Mesenchymal stem cell (in vitro differentiated cells and primary cell): ENCODE measurements around the gene DNAH10.
A peak's percentile ranks its signal among the peaks of the same experiment; 100 is the strongest.

Experiments used
- DNase-seq: peaks from one replicate; pipeline ENCODE4 v3.0.0-alpha.2; 2013
- H2AFZ ChIP-seq: one replicate; pipeline ENCODE4 v1.6.1; 2013; ENCODE audit warnings: low read depth, mild to moderate bottlenecking, control low read depth, inconsistent platforms, low read length, moderate library complexity
- H2AK5ac ChIP-seq: 2 replicates; pipeline ENCODE4 v1.6.1; 2013; ENCODE audit warnings: low read length, moderate library complexity, mild to moderate bottlenecking, inconsistent platforms; ENCODE audit not compliant: severe bottlenecking
- H2BK120ac ChIP-seq: one replicate; pipeline ENCODE4 v1.6.1; 2013; ENCODE audit warnings: low read depth, mild to moderate bottlenecking, inconsistent platforms, low read length, moderate library complexity
- H2BK12ac ChIP-seq, 2 experiments: one replicate each; pipeline ENCODE4 v1.6.1; 2013; ENCODE audit warnings: inconsistent platforms in 2 of 2, low read length in 2 of 2, mild to moderate bottlenecking in 2 of 2, moderate library complexity in 2 of 2, control low read depth in 1 of 2
- H2BK15ac ChIP-seq: one replicate; pipeline ENCODE4 v1.6.1; 2013; ENCODE audit warnings: mild to moderate bottlenecking, low read depth, inconsistent platforms; ENCODE audit not compliant: poor library complexity, severe bottlenecking
- H2BK5ac ChIP-seq: 2 replicates; pipeline ENCODE4 v1.6.1; 2013; ENCODE audit warnings: low read depth, mild to moderate bottlenecking, low read length, control low read depth, inconsistent platforms; ENCODE audit not compliant: poor library complexity, severe bottlenecking
- H3K14ac ChIP-seq, 2 experiments: one replicate each; pipeline ENCODE4 v1.6.1; 2013; ENCODE audit warnings: inconsistent platforms in 2 of 2, low read length in 2 of 2, control low read depth in 1 of 2, mild to moderate bottlenecking in 1 of 2, moderate library complexity in 1 of 2
- H3K18ac ChIP-seq, 2 experiments: one replicate each; pipeline ENCODE4 v1.6.1; 2013; ENCODE audit warnings: inconsistent platforms in 2 of 2, low read length in 2 of 2, control low read depth in 1 of 2, low read depth in 1 of 2, mild to moderate bottlenecking in 1 of 2
- H3K23ac ChIP-seq, 2 experiments: one replicate each; pipeline ENCODE4 v1.6.1; 2013; ENCODE audit warnings: inconsistent platforms in 2 of 2, low read length in 2 of 2, mild to moderate bottlenecking in 2 of 2, moderate library complexity in 2 of 2, control low read depth in 1 of 2
- H3K27ac ChIP-seq: 2 replicates; pipeline ENCODE4 v1.5.1; 2013; ENCODE audit warnings: mild to moderate bottlenecking, moderate library complexity, low read length, control low read depth, inconsistent platforms; ENCODE audit not compliant: poor library complexity, severe bottlenecking
- H3K27me3 ChIP-seq, 2 experiments: 2 replicates each; pipeline versions ENCODE4 v1.6.1 to v1.7.0; 2013; ENCODE audit warnings: low read length in 2 of 2, mild to moderate bottlenecking in 2 of 2, moderate library complexity in 2 of 2, control low read depth in 1 of 2, inconsistent platforms in 1 of 2; ENCODE audit not compliant: control insufficient read depth in 1 of 2, insufficient read depth in 1 of 2
- H3K36me3 ChIP-seq, 2 experiments: 2 replicates each; pipeline versions ENCODE4 v1.6.1 to v1.7.0; 2013; ENCODE audit warnings: low read length in 2 of 2, control low read depth in 1 of 2, inconsistent platforms in 1 of 2, low read depth in 1 of 2, mild to moderate bottlenecking in 1 of 2; ENCODE audit not compliant: insufficient read depth in 2 of 2, control insufficient read depth in 1 of 2
- H3K4ac ChIP-seq, 2 experiments: one replicate each; pipeline ENCODE4 v1.6.1; 2013; ENCODE audit warnings: inconsistent platforms in 2 of 2, low read length in 2 of 2, mild to moderate bottlenecking in 2 of 2, moderate library complexity in 2 of 2, control low read depth in 1 of 2, low read depth in 1 of 2
- H3K4me1 ChIP-seq: 2 replicates; pipeline ENCODE4 v1.6.1; 2013; ENCODE audit warnings: low read depth, low read length, control low read depth; ENCODE audit not compliant: control insufficient read depth, insufficient read depth
- H3K4me2 ChIP-seq: 2 replicates; pipeline ENCODE4 v1.6.1; 2013; ENCODE audit warnings: low read length, mild to moderate bottlenecking, inconsistent platforms; ENCODE audit not compliant: poor library complexity, severe bottlenecking
- H3K4me3 ChIP-seq, 2 experiments: 2 replicates each; pipeline versions ENCODE4 v1.5.1 to v1.7.0; 2013; ENCODE audit warnings: low read length in 2 of 2, mild to moderate bottlenecking in 2 of 2, control low read depth in 1 of 2, low read depth in 1 of 2; ENCODE audit not compliant: insufficient read depth in 1 of 2
- H3K79me1 ChIP-seq: replicated peaks from 2 replicates; pipeline ENCODE4 v1.6.1; 2013; ENCODE audit warnings: mild to moderate bottlenecking, control low read depth, low read length, inconsistent platforms; ENCODE audit not compliant: poor library complexity, severe bottlenecking
- H3K9ac ChIP-seq: 2 replicates; pipeline ENCODE4 v1.7.0; 2013; ENCODE audit warnings: mild to moderate bottlenecking, low read length, moderate library complexity
- H3K9me3 ChIP-seq: 2 replicates; pipeline ENCODE4 v1.7.0; 2013; ENCODE audit warnings: mild to moderate bottlenecking, low read length; ENCODE audit not compliant: control insufficient read depth
- H4K8ac ChIP-seq: one replicate; pipeline ENCODE4 v1.6.1; 2013; ENCODE audit warnings: inconsistent platforms, mild to moderate bottlenecking, low read length, moderate library complexity
- H4K91ac ChIP-seq: one replicate; pipeline ENCODE4 v1.6.1; 2013; ENCODE audit warnings: mild to moderate bottlenecking, low read length, inconsistent platforms
- WGBS: methylation state at CpG from one replicate; pipeline ENCODE4 v1.1.7; 2013; ENCODE audit warnings: mixed read lengths; 5-methylcytosine and 5-hydroxymethylcytosine counted together

Gene DNAH10

GRCh38 chr12:123896767-123897166, 134.7 kb downstream of the DNAH10 start:
- H4K91ac ChIP-seq, result no peak overlapping the region
- H3K27ac ChIP-seq, result no peak overlapping the region
- H2BK15ac ChIP-seq, result no peak overlapping the region
- peaks cover 5 to 28% of the 10 kb centered on the region in 2 experiments for H3K27me3 ChIP-seq
- 77% methylated on average over 5 of the region's 8 CpGs for WGBS
- H2AK5ac ChIP-seq, result no peak overlapping the region
- no peak overlapping the region for H3K4ac ChIP-seq
- H2BK5ac ChIP-seq, result no peak overlapping the region
- H3K36me3 ChIP-seq, result no peaks in the 10 kb centered on the region
- H3K14ac ChIP-seq, result no peak overlapping the region
- H3K23ac ChIP-seq, result no peak overlapping the region
- H2AFZ ChIP-seq, result no peak overlapping the region
- no peak overlapping the region for H3K4me2 ChIP-seq
- no peaks in the 10 kb centered on the region for H3K79me1 ChIP-seq
- H3K9me3 ChIP-seq, result no peaks in the 10 kb centered on the region
- H4K8ac ChIP-seq, result no peak overlapping the region
- H3K18ac ChIP-seq, result no peak overlapping the region
- no peak for DNase-seq
- H2BK12ac ChIP-seq, result no peak overlapping the region
- H2BK120ac ChIP-seq, result no peak overlapping the region
- H3K9ac ChIP-seq, result peak overlapping the region; percentile 91
- H3K4me1 ChIP-seq, result peaks cover 5% of the 10 kb centered on the region
- H3K4me3 ChIP-seq, result peak overlapping the region in 1 of 2 experiments; percentile 77

- no peaks in the 10 kb centered on the region for H3K79me1 ChIP-seq
- no peak overlapping the region for H3K4me2 ChIP-seq
- no peak overlapping the region for H4K91ac ChIP-seq
- WGBS, result 60% methylated on average over 4 of the region's 5 CpGs
- H3K23ac ChIP-seq, result no peak overlapping the region
- no peak overlapping the region for H2AK5ac ChIP-seq
- no peaks in the 10 kb centered on the region for H3K9me3 ChIP-seq
- peak; percentile 23 for DNase-seq
- H2BK12ac ChIP-seq, result no peak overlapping the region
- H2BK120ac ChIP-seq, result no peak overlapping the region
- H3K36me3 ChIP-seq, result no peaks in the 10 kb centered on the region
- no peak overlapping the region for H3K27ac ChIP-seq
- H2AFZ ChIP-seq, result no peak overlapping the region
- peak overlapping the region in 1 of 2 experiments; percentile 77 for H3K4me3 ChIP-seq
- no peak overlapping the region for H3K14ac ChIP-seq
- H4K8ac ChIP-seq, result no peak overlapping the region
- no peak overlapping the region for H3K4ac ChIP-seq
- H3K4me1 ChIP-seq, result peaks cover 3% of the 10 kb centered on the region
- H2BK5ac ChIP-seq, result no peak overlapping the region
- H3K9ac ChIP-seq, result peak overlapping the region; percentile 91
- no peak overlapping the region for H3K18ac ChIP-seq
- no peak overlapping the region for H2BK15ac ChIP-seq
- peaks cover 8 to 27% of the 10 kb centered on the region in 2 experiments for H3K27me3 ChIP-seq
These were observed 135.1 kb downstream of the DNAH10 start for GRCh38 chr12:123897221-123897620.

- Histone ChIP-seq H3K79me1 (no peaks in the 10 kb centered on the region), H2AFZ (no peak overlapping the region), H3K4me3 (no peak overlapping the region), H2BK12ac (no peak overlapping the region), H3K18ac (no peak overlapping the region), H3K9me3 (no peaks in the 10 kb centered on the region), H2BK5ac (no peak overlapping the region), H2BK120ac (no peak overlapping the region), H3K4ac (no peak overlapping the region), H3K23ac (no peak overlapping the region), H4K91ac (no peak overlapping the region), H2AK5ac (no peak overlapping the region), H3K27ac (no peak overlapping the region), H4K8ac (no peak overlapping the region), H3K36me3 (no peaks in the 10 kb centered on the region), H3K4me2 (no peak overlapping the region), H3K27me3 (peaks cover 9 to 20% of the 10 kb centered on the region in 2 experiments), H3K4me1 (peaks cover 3% of the 10 kb centered on the region), H3K14ac (no peak overlapping the region), H3K9ac (no peak overlapping the region), H2BK15ac (no peak overlapping the region)
- no peak for DNase-seq
- 84% methylated on average over 18 of the region's 18 CpGs for WGBS
These were observed 136.6 kb downstream of the DNAH10 start for GRCh38 chr12:123898673-123899072.

- H3K4me1 ChIP-seq, result peaks cover 3% of the 10 kb centered on the region
- no peaks in the 10 kb centered on the region for H3K79me1 ChIP-seq
- no peak overlapping the region for H2BK5ac ChIP-seq
- no peak overlapping the region for H2BK12ac ChIP-seq
- H3K4me3 ChIP-seq, result no peak overlapping the region
- H3K18ac ChIP-seq, result no peak overlapping the region
- H3K9ac ChIP-seq, result no peak overlapping the region
- H3K9me3 ChIP-seq, result no peaks in the 10 kb centered on the region
- no peak overlapping the region for H3K23ac ChIP-seq
- H2BK15ac ChIP-seq, result no peak overlapping the region
- H3K14ac ChIP-seq, result no peak overlapping the region
- WGBS, result 86% methylated on average over 9 of the region's 9 CpGs
- no peaks in the 10 kb centered on the region for H3K36me3 ChIP-seq
- H3K27me3 ChIP-seq, result peaks cover 15 to 25% of the 10 kb centered on the region in 2 experiments
- H3K27ac ChIP-seq, result no peak overlapping the region
- no peak for DNase-seq
- H2AFZ ChIP-seq, result no peak overlapping the region
- H3K4me2 ChIP-seq, result no peak overlapping the region
- H2BK120ac ChIP-seq, result no peak overlapping the region
- no peak overlapping the region for H2AK5ac ChIP-seq
- no peak overlapping the region for H3K4ac ChIP-seq
- no peak overlapping the region for H4K8ac ChIP-seq
- no peak overlapping the region for H4K91ac ChIP-seq
These were observed 137.3 kb downstream of the DNAH10 start for GRCh38 chr12:123899368-123899767.
